T follicular helper cell (primary cell): Measurements from ENCODE around the gene CEACAM1.
"Not testable (repeated sequence)": the region's sequence is repeated elsewhere in the genome, so short reads cannot be mapped to it uniquely, and the experiment has no call there.

Source experiments
- DNase-seq: peaks from one replicate; pipeline ENCODE4 v3.0.0-alpha.2; 2020; ENCODE audit warnings: low read depth

Gene CEACAM1

GRCh38 chr19:42473686-42474085, 54.6 kb downstream of the CEACAM1 start:
- no peak for DNase-seq

GRCh38 chr19:42472402-42473147, 55.7 kb downstream of the CEACAM1 start:
- DNase-seq = no peak

DNA sequence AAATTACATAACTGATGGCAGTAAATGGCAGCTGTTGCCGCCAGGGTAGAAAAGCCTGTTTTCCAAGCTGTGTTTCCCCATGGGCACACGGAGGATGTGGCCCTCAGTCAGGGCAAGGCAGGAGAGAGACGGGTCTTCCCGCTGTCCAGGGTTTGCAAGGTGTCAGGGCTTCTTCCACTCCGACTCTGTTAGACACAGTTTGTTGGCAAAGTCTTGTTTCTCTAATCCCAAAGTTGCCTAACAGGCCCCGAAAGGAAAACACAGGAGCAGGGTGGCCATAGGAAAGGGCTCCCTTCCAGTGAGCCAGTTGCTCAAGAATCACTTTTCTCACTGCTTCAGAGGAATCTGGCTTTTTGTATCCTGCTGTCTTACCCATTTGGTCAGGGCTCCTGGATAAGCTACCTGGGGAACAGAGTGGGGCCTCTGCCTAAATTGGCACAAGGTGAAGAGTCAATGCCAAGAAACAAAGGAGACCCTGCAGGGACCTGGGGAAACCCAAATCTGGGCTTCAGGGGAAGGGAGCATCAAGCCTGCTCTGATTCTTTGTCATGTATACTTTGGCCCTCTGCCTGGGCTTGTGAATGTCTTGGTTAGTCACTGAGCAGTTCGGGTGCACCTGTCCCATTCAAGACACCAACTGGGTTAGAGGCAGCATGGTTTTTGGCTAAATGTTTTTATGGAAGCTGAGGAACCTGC, 56.6 kb downstream of the CEACAM1 start:
- DNase-seq = no peak

- no peak for DNase-seq
Observed at GRCh38 chr19:42469311-42470235, 58.7 kb downstream of the CEACAM1 start.

DNA sequence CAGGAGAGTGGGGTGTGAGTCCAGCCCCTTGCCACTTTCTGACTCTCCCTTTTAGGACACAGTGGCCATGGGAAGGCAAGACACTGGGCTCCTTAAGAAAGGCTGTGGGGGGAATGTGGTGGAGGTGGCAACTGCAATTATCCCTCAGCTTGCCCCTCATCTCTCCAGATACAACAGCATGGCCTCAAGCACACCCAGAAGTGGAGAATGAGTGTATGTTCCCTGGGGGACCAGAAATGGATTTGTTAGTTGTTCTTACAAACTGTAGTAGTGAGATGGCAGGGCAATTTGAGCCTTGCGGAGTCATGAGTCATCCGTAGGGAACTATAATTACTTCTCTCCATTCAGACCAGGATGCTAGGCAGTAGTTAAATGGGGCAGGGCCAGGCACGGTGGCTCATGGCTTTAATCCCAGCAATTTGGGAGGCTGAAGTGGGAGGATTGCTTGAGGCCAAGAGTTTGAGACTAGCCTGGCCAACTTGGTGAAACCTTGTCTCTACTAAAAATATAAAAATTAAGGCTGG, 59.9 kb downstream of the CEACAM1 start:
- no peak for DNase-seq

DNA sequence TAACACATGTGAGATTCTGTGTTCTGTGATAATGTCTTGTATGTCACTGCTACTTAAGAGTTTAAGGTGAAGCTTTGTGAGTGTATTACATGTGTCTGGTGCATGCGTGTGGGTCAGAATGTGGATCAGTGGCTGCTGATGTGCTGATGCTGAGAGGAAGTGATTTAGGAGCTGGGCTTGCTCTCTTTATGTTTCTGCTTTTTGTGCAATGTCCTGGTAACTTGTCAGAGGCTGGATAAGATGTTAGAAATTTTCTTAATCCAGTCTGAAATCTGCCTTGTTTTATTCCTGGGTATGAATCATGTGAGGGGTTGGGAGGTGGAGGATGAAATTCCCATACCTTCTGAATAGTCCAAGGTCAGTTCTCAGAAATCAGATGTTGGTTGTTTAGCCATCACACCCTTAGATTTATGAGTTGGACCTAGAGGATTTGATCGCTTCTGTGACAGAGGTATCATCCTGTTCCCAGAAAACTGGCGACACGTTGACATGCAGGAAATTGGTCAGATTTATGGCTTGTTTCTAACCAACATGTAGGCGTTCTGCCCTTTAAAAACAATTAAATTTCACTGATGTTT, 61.0 kb downstream of the CEACAM1 start:
- no peak for DNase-seq

DNA sequence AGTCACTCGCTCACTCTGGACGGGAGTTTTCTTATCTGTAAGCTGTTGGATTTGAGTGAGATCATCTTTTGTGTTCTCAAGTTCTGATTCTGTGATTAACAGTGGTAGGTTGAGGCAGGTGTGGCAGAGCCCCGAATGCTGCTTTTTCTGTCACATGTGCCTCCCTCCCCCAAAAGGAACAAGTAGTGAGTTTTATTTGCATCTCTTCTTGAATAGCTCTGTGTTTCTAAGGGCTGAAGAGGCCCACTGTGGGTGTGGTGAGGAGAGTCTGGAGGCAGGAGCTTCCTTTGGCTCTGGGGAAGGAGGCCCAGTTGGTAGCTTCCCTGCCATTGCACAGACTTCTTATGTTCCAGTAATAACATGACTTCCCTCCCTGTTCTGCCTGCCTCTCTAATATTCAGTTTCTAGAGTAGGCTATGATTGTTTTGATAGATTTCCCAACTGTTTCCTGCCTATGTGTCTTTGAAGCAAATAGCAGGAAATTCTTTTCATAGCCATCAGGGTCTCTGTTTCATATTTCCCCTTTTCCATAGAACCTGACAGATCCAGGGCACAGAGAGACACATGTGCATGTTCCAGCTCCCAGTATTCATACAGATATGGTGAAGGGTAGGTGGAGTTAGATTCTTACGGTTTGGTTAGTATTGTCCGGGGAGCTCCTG, 61.6 kb downstream of the CEACAM1 start:
- no peak for DNase-seq

GRCh38 chr19:42465827-42466280, 62.4 kb downstream of the CEACAM1 start:
- DNase-seq = no peak

DNA sequence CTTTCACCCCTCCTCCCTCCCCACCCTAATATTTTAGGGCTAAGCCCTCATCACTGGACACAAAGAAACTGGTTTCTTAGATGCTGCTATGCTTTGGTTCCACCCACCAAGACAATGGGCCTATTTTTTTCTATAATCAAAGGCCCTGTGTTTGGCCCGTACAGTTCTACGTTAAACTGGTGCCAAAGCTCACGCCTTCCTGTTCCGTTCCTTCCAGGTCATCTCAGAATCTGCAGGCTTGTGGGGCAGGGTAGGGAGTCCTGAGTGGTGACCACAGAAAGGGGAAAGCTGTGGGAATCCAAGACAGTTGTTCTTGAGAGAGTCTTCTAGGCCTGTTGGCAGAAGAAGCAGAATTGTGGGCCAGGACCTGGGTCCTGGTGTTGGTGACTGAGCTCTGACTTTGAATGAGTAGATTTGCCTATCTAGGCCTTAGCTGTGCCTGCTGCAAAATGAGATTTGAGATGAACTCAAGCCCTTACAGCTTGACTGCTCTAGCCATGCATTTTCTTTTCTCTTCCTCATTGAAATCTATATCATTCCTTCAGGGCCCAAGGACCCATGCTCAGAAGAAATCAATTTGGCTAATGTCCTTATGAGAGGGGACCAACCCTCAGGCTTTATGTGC, 66.5 kb downstream of the CEACAM1 start:
- DNase-seq = no peak

DNA sequence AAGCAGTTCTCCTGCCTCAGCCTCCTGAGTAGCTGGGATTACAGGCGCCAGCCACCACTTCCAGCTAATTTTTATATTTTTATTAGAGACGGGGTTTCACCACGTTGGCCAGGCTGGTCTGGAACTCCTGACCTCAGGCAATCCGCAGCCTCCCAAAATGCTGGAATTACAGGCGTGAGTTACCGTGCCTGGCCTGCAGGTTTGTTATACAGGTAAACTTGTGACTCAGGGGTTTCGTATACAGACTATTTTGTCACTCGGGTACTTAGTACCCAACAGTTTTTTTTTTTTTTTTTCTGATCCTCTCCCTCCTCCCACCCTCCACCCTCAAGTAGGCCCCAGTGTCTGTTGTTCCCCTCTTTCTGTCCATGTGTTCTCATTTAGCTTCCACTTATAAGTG, 67.0 kb downstream of the CEACAM1 start:
- DNase-seq = not testable (repeated sequence)

GRCh38 chr19:42459926-42460325, 68.4 kb downstream of the CEACAM1 start:
- DNase-seq = no peak
